Left cardiac atrium (tissue), 4 donors: Measurements from ENCODE around the gene XPR1. TPM values are rescaled to one million over a fixed set of nuclear protein-coding genes. Genes with fewer than 3 reads are reported as not detected.

Experiments used
- ATAC-seq, 2 donors: fragments of 200-7000 bp; cut with Tn5 transposase; one replicate each; pipeline ENCODE4 v1.9.1; 2020; ENCODE audit warnings: mild to moderate bottlenecking in 2 of 2, moderate library complexity in 2 of 2
- DNase-seq: peaks from one replicate; pipeline ENCODE4 v3.0.0-alpha.2; 2020
- intact Hi-C, 2 donors: fragments of 100-400 bp; cut with DNase I; formaldehyde crosslinking; loops; one replicate each; pipeline versions ENCODE4 v1.14.1 to v1.15.1; 2022 to 2023
- total RNA-seq, 2 donors: library from RNA; stranded (reverse); fragmentation: NEBNext Ultra II Directional; extraction: Animal tissue kit (Norgen Biotek cat#: 25700); gene quantifications; one replicate each; pipeline ENCODE4 v1.2.1, GENCODE V29; 2021
- donor health status: DM: no; HTN: yes; CAD: no.
- donor health status: DM: no; HTN: yes; CAD: no; lungs with severe emphysema.
- donor health status: DM: yes; HTN: yes; CAD: no.
- donor health status: Dilated cardiomyopathy.

The XPR1 gene
- total RNA-seq, 2 donors from 2014 or later = 20.5 to 25.4 TPM

- intact Hi-C loops = no loop called here
- ATAC-seq = no peak
- DNase-seq = no peak
Observed at GRCh38 chr1:180916012-180916770, 284.4 kb downstream of the XPR1 start.

GRCh38 chr1:180916771-180917170 lies 284.9 kb downstream of the XPR1 start:
- intact Hi-C loops = no loop called here
- DNase-seq (no peak), ATAC-seq (no peak)

DNA sequence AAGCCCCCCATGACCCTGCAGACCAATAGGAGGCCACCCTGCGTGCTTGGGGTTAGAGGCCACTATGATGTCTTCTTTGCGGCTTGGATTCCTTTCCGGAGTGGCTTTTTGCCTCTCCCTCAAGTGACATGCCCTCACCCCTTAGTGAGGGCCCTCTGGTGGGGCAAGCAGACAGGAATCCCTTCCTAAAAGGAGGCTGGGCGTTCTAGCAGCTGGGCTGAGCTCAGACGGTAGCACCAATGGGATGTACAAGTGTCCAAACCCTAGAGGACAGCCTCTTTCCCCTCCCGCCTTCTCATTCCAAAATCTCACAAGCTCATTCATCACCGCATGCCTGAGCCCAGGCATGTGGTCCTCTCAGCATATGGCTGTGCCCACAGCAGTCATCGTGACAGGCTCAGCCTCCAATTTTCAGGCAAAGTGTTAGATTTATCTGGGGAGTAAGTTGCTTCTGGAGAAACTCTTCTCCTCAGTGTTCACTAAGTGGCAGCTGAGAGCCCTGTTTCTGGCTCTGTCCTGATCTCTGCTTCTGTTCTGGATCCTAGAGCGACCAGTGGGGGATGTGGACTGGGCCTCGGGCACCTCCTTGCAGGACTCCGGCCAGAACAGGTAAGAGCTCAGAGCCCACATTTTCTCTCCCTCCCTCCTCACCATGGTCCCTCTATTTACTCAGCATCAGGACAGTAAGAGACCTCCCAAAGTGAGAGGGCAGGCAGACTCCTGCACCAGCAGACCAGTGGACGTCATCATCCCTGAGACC lies 285.7 kb downstream of the XPR1 start:
- intact Hi-C loops = no loop called here
- ATAC-seq = no peak
- DNase-seq = no peak

DNA sequence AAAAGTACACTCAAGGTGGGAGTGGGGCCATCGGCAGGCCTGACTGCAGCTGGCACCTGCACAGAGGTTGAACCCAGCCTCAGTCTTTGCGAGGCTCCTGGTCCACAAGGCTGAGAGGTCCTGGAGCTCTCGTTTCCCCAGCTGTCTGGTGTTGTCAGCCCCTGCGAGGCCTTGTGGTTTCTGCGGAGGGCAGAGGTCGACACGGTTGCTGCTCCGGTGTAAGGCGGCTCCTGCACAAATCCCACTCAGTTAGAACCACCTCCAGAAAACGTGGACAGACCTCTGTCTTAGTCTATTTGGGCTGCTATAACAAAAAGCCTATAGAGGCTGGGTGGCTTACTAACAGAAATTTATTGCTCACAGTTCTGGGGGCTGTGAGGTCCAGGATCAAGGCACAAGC lies 286.7 kb downstream of the XPR1 start:
- no peak for ATAC-seq
- DNase-seq = peak; percentile 6
- intact Hi-C loops = no loop called here

- intact Hi-C loops = no loop called here
- no peak for ATAC-seq
Observed at GRCh38 chr1:180919183-180919700, 287.4 kb downstream of the XPR1 start.

DNA sequence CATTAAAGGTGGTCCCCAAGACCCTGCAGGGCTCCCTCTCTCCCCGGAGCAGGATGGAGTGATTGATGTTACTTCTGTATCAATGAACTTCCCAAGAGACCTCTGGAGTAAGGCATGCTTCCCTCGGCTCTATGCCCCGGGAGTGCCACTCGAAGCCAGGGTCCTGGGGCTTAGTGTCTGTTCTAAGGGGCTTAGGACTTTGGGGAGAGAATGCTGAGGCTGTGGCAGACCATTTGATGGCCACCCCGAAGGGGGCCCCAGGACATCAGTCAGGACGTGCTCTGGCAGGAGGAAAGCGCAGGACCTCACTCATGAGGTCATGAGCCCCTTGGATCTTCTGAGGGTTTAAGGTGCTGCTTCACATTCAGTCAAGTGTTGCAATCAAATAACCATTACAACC lies 288.4 kb downstream of the XPR1 start:
- intact Hi-C loops = no loop called here
- DNase-seq = no peak

More at GRCh38 chr1:180919183-180919700, 287.4 kb downstream of the XPR1 start:
- DNase-seq = peak; percentile 8

GRCh38 chr1:180920702-180921101 lies 288.9 kb downstream of the XPR1 start:
- ATAC-seq (no peak), DNase-seq (peak; percentile 5)
- intact Hi-C loops = no loop called here

More for the DNA sequence above, 288.4 kb downstream of the XPR1 start:
- no peak for ATAC-seq

- DNase-seq (peak; percentile 17), ATAC-seq (no peak)
- intact Hi-C loops = no loop called here
Observed at GRCh38 chr1:180921386-180921785, 289.6 kb downstream of the XPR1 start.

- intact Hi-C loops = no loop called here
- ATAC-seq = no peak
- DNase-seq = no peak
Observed at GRCh38 chr1:180921891-180922630, 290.2 kb downstream of the XPR1 start.

DNA sequence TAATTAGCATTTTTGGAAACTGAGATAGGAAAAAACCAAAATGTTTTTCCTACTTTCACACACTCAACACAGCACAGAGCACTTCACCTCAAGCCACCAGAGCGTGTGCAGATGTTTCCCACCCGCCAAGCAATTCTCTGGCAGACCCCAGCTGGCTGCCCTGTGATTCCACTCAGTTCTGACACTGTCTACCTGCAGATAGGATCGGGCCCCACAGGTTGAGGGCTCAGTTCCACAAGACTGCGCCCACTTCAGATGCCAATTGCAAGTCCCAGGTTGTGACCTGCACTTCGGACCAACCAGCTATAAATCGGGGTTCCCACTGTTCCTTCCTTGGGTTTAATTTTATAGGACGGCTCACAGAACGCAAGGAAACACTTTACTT lies 290.8 kb downstream of the XPR1 start:
- intact Hi-C loops = no loop called here
- ATAC-seq (no peak), DNase-seq (no peak)

DNA sequence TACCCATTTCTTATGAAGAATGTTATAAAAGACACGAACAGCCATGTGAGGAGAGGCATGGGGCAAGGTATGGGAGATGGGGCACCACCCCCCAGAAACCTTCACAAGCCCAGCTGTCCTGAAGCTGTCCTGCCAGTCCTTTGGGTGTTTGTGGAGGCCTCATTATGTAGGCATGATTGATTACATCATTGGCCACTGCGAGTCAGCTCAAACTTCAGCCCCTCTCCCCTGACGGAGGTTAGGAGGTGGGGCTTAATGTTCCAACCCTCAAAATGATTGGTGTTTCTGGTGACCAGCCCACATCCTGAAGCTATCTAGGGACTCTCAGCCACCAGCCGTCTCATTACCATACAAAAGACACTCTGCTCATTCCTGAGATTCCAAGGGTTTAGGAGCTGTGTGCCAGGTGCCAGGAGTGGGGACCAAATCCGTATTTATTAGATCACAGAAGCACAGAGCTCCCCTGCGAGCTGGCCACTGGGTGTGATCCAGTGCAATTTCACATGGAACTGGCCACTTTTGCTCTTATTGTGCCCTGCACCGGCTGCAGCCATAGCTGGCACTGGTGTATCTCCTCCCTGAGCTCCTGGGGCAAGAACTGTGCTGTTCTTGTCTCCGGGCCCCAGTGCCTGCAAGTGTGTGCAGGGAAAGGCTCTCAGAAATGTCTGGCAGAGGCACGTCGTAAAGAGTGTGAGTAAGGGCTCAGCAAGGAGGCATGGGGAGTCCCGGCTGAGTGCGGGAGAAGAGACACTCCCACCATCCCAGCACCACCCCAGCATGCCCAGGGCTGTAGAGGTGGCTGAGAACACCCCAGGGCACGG lies 291.4 kb downstream of the XPR1 start:
- no peak for DNase-seq
- intact Hi-C loops = no loop called here

DNA sequence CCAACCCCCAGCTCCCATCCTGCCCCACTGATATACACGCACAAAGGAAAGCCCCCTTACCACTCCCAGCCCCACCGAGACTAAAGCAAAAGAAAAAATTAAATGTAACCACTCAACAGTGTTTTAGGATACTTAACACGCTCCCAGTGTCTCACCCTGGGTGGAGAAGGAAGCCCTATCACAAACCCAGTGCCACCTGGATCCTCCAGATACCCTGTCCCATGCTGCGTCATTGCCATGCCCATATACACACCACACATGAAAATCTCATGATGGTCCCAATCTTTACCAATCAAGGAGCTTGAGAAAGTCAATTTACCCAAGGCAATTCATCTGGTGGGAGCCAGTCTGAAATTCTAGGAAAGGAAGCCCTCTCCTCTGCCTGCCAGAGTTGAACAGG lies 292.1 kb downstream of the XPR1 start:
- no peak for DNase-seq
- intact Hi-C loops = no loop called here
- no peak for ATAC-seq

More for the DNA sequence above, 291.4 kb downstream of the XPR1 start:
- ATAC-seq = no peak

DNA sequence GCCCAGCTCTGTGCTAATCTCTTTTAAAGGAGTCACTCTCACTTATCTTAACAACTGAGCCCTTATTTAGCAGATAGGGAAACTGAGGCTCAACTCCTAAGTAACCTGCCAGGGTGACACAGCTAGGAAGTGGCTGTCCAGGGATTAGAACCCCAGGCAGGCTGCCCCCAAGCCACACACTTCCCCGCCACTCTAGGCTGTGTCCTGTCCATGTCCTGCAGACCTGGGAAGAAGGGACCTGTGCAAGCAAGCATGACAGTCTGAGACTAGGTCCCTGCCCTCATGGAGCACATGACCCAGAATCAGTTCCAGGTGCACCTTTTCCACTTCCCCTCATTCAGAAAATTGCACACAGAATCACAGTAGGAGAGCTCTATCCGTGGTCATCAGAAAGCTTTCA lies 293.1 kb downstream of the XPR1 start:
- ATAC-seq (no peak), DNase-seq (no peak)
- intact Hi-C loops = no loop called here

DNA sequence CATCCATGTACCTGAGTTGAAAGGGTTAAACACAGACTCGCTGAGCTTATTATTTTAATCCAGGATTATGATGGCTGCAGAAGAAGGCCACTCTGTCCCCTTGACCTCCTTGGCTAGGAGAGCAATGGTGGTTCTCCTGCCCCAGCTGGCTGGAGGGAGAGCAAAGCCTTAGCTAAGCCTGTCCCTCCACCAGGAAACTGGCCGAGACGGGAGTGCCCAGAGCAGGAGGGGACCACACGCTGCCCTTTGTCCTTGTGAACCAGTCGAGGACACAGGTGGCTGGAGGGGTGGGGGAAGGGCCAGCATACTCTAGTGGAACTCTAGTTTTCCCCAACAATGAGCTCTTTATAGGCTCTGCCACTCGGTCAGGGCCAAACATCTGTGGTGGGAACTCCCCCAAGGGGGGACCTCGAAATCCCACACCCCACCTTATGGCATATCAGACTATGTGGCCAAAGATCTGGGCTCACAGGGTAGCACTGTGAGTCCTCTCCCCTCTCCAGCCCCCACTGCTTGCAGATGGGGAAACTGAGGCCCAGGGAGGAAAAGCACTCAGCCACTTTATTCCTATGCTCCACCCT lies 293.7 kb downstream of the XPR1 start:
- intact Hi-C loops = no loop called here
- ATAC-seq (no peak), DNase-seq (no peak)

- ATAC-seq (peak; percentile 77 to 83), DNase-seq (peak; percentile 69)
- intact Hi-C loops = no loop called here
Observed at GRCh38 chr1:180926164-180926981, 294.6 kb downstream of the XPR1 start.

GRCh38 chr1:180927348-180927747 lies 295.5 kb downstream of the XPR1 start:
- intact Hi-C loops = no loop called here

GRCh38 chr1:180927841-180928240 lies 296.0 kb downstream of the XPR1 start:
- peak in 1 of 2 donors; percentile 9 for ATAC-seq
- intact Hi-C loops = no loop called here
- DNase-seq = no peak

More at GRCh38 chr1:180927348-180927747, 295.5 kb downstream of the XPR1 start:
- DNase-seq (no peak), ATAC-seq (peak; percentile 49 to 61)
